GM23248 (cell line): Measurements from ENCODE around the gene OXSR1. TPM values are rescaled to one million over a fixed set of nuclear protein-coding genes. Genes with fewer than 3 reads are reported as not detected.

ENCODE experiments used
- DNase-seq: peaks from one replicate; pipeline ENCODE4 v3.0.0-alpha.2; 2015
- H2AFZ ChIP-seq: fragments of 200-600 bp; sonication (generic); 2 replicates; pipeline ENCODE4 v1.6.1; 2016; ENCODE audit warnings: antibody characterized with exemption
- H3F3A ChIP-seq: fragments of 200-600 bp; sonication (generic); 2 replicates; pipeline ENCODE4 v1.6.1; 2016; ENCODE audit warnings: mild to moderate bottlenecking, antibody characterized with exemption, mixed run types; ENCODE audit not compliant: insufficient read depth
- H3K27ac ChIP-seq: fragments of 200-600 bp; sonication (generic); 2 replicates; pipeline ENCODE4 v1.5.1; 2016; ENCODE audit warnings: mild to moderate bottlenecking
- H3K27me3 ChIP-seq: fragments of 200-600 bp; sonication (generic); replicated peaks from 2 replicates; pipeline ENCODE4 v1.6.1; 2016; ENCODE audit warnings: mild to moderate bottlenecking; ENCODE audit not compliant: insufficient read depth
- H3K36me3 ChIP-seq: fragments of 200-600 bp; sonication (generic); 2 replicates; pipeline ENCODE4 v1.6.1; 2016; ENCODE audit warnings: low read depth, mild to moderate bottlenecking
- H3K4me1 ChIP-seq: fragments of 200-600 bp; sonication (generic); 2 replicates; pipeline ENCODE4 v1.6.1; 2016; ENCODE audit warnings: mild to moderate bottlenecking; ENCODE audit not compliant: insufficient read depth
- H3K4me2 ChIP-seq: fragments of 200-600 bp; sonication (generic); one replicate; pipeline ENCODE4 v1.6.1; 2016; ENCODE audit warnings: mild to moderate bottlenecking; ENCODE audit not compliant: unreplicated experiment
- H3K4me3 ChIP-seq: fragments of 200-600 bp; sonication (generic); 2 replicates; pipeline ENCODE4 v1.5.1; 2016; ENCODE audit warnings: mild to moderate bottlenecking
- H3K79me2 ChIP-seq: fragments of 200-600 bp; sonication (generic); 2 replicates; pipeline ENCODE4 v1.6.1; 2016; ENCODE audit warnings: mild to moderate bottlenecking; ENCODE audit not compliant: insufficient read depth
- H3K9ac ChIP-seq: fragments of 200-600 bp; sonication (generic); 2 replicates; pipeline ENCODE4 v1.6.1; 2016; ENCODE audit warnings: mild to moderate bottlenecking
- H3K9me2 ChIP-seq: fragments of 200-600 bp; sonication (generic); 2 replicates; pipeline ENCODE4 v1.6.1; 2016; ENCODE audit warnings: mixed run types, mild to moderate bottlenecking, moderate library complexity; ENCODE audit not compliant: insufficient read depth
- H3K9me3 ChIP-seq: fragments of 200-600 bp; sonication (generic); one replicate; pipeline ENCODE4 v1.6.1; 2017; ENCODE audit warnings: low read depth
- H4K20me1 ChIP-seq: fragments of 200-600 bp; sonication (generic); 2 replicates; pipeline ENCODE4 v1.6.0; 2016; ENCODE audit not compliant: insufficient read depth
- EZH2 ChIP-seq: fragments of 200-600 bp; sonication (generic); IDR thresholded peaks from 2 replicates; pipeline ENCODE4 v1.6.1; 2018; ENCODE audit warnings: antibody characterized with exemption, mild to moderate bottlenecking; ENCODE audit not compliant: insufficient read depth, poor library complexity, severe bottlenecking
- EZH2phosphoT487 ChIP-seq: fragments of 200-600 bp; sonication (generic); IDR thresholded peaks from 2 replicates; pipeline ENCODE4 v1.6.1; 2018; ENCODE audit warnings: antibody characterized with exemption, moderate library complexity, mild to moderate bottlenecking, low read depth; ENCODE audit not compliant: insufficient read depth
- WGBS, 2 experiments: methylation state at CpG; one replicate each; pipeline ENCODE4 v1.1.6; 2015 to 2017; ENCODE audit warnings: low lambda C conversion rate in 2 of 2, low coverage in 1 of 2; ENCODE audit errors: missing lambda C conversion rate in 2 of 2; 5-methylcytosine and 5-hydroxymethylcytosine counted together
- in situ Hi-C: fragments of 300-500 bp; cut with MboI; formaldehyde crosslinking; loops from 2 replicates; pipeline ENCODE4 v1.15.0; 2020
- polyA plus RNA-seq: library from polyadenylated mRNA; unstranded; fragments of >200 nt; fragmentation: Nextera tagmentation; extraction: Ambion mirVana; gene quantifications from 2 replicates; pipeline ENCODE4 v1.2.1, GENCODE V29; 2016
- total RNA-seq: library from RNA; depleted of rRNA; stranded (reverse); fragments of >200 nt; shearing (Covaris generic); gene quantifications from 2 replicates; pipeline ENCODE4 v1.2.3, GENCODE V29; 2014

The OXSR1 gene
- total and polyA plus RNA-seq, 2 experiments from 2014 or later, result 17.1 to 29.5 TPM

- no peaks in the 10 kb centered on the region for H3K27me3 ChIP-seq
- 97 to 100% methylated on average over 2 of the region's 2 CpGs for WGBS, 2 experiments
- no peaks in the 10 kb centered on the region; the same call in 1 of the 2 replicates for H4K20me1 ChIP-seq
- in situ Hi-C loops, result no loop called here
- H3K4me3 ChIP-seq, result no peak overlapping the region
- peaks cover 95% of the 10 kb centered on the region for H3K79me2 ChIP-seq
- no peaks in the 10 kb centered on the region for H3K9me2 ChIP-seq
- no peaks in the 10 kb centered on the region for H3K4me1 ChIP-seq
- no peaks in the 10 kb centered on the region for H3K9me3 ChIP-seq
- TF ChIP-seq EZH2 (no peak), EZH2phosphoT487 (no peak)
- H3K27ac ChIP-seq, result no peak overlapping the region
- DNase-seq, result no peak
- H2AFZ ChIP-seq, result no peak overlapping the region
- no peak overlapping the region for H3K9ac ChIP-seq
- H3K36me3 ChIP-seq, result peaks cover 27% of the 10 kb centered on the region
- H3F3A ChIP-seq, result no peaks in the 10 kb centered on the region
- H3K4me2 ChIP-seq, result no peak overlapping the region
Measured at GRCh38 chr3:38203690-38204089, 38.4 kb downstream of the OXSR1 start.

GRCh38 chr3:38204599-38205471 lies 39.5 kb downstream of the OXSR1 start:
- TF ChIP-seq EZH2phosphoT487 (no peak), EZH2 (no peak)
- H3K4me2 ChIP-seq, result no peak overlapping the region
- no peaks in the 10 kb centered on the region for H3K4me1 ChIP-seq
- no peak overlapping the region for H3K4me3 ChIP-seq
- no peak overlapping the region for H3K9ac ChIP-seq
- H2AFZ ChIP-seq, result no peak overlapping the region
- WGBS, 2 experiments, result 89 to 90% methylated on average over 4 of the region's 4 CpGs
- H3K79me2 ChIP-seq, result peaks cover 97% of the 10 kb centered on the region
- H3K27me3 ChIP-seq, result no peaks in the 10 kb centered on the region
- H3K36me3 ChIP-seq, result peaks cover 17% of the 10 kb centered on the region; the same call in 1 of the 2 replicates
- no peak for DNase-seq
- H3F3A ChIP-seq, result no peaks in the 10 kb centered on the region
- in situ Hi-C loops, result no loop called here
- no peak overlapping the region for H3K27ac ChIP-seq
- H3K9me2 ChIP-seq, result no peaks in the 10 kb centered on the region
- no peaks in the 10 kb centered on the region; the same call in 1 of the 2 replicates for H4K20me1 ChIP-seq
- H3K9me3 ChIP-seq, result no peaks in the 10 kb centered on the region

DNA sequence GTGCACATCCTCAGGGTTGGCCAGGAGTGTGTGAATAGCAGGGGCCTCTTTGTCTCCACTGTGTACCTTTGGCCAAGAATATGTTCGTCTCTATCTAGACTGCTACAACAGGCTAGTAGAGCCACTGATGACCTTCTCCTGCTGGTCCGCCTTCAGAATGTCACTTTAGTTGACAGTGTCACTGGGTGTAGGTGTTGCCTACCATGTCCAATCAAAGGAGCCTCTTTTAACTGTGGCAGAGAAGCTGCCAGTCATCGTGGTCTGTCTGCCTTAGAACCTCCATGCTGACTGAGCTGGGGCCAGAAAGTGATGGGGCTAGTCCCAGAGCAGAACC lies 40.1 kb downstream of the OXSR1 start:
- H3K4me3 ChIP-seq, result no peak overlapping the region
- peaks cover 97% of the 10 kb centered on the region for H3K79me2 ChIP-seq
- no peaks in the 10 kb centered on the region for H3K4me1 ChIP-seq
- in situ Hi-C loops, result no loop called here
- no peaks in the 10 kb centered on the region for H3K27me3 ChIP-seq
- H4K20me1 ChIP-seq, result no peaks in the 10 kb centered on the region; the same call in 1 of the 2 replicates
- H3K4me2 ChIP-seq, result no peak overlapping the region
- H3K9me2 ChIP-seq, result no peaks in the 10 kb centered on the region
- no peak for DNase-seq
- TF ChIP-seq EZH2phosphoT487, result no peak
- no peak for TF ChIP-seq EZH2
- H3K36me3 ChIP-seq, result peaks cover 10% of the 10 kb centered on the region; the same call in 1 of the 2 replicates
- H3K27ac ChIP-seq, result no peak overlapping the region
- no peak overlapping the region for H2AFZ ChIP-seq
- no peak overlapping the region for H3K9ac ChIP-seq
- H3K9me3 ChIP-seq, result no peaks in the 10 kb centered on the region
- H3F3A ChIP-seq, result no peaks in the 10 kb centered on the region
- 89 to 92% methylated on average over 3 of the region's 3 CpGs for WGBS, 2 experiments

GRCh38 chr3:38207254-38208003 lies 42.1 kb downstream of the OXSR1 start:
- Histone ChIP-seq H3K27ac (no peak overlapping the region), H3K4me2 (no peak overlapping the region), H3K9ac (no peak overlapping the region), H3K36me3 (peaks cover 4% of the 10 kb centered on the region; the same call in 1 of the 2 replicates), H3K9me2 (no peaks in the 10 kb centered on the region), H3K9me3 (no peaks in the 10 kb centered on the region), H3K79me2 (peaks cover 97% of the 10 kb centered on the region), H3K4me1 (peaks cover 8% of the 10 kb centered on the region), H3K4me3 (no peak overlapping the region), H3F3A (peaks cover 9% of the 10 kb centered on the region; the same call in 1 of the 2 replicates), H3K27me3 (no peaks in the 10 kb centered on the region), H4K20me1 (peaks cover 4% of the 10 kb centered on the region; the same call in 1 of the 2 replicates), H2AFZ (no peak overlapping the region)
- in situ Hi-C loops, result no loop called here
- DNase-seq, result no peak
- TF ChIP-seq EZH2 (no peak), EZH2phosphoT487 (no peak)
- WGBS, 2 experiments, result 92 to 98% methylated on average over 3 to 4 of the region's 4 CpGs
